Urinary bladder (tissue), 4 donors: ENCODE results near the gene MBD3L3. TPM values are rescaled to one million over a fixed set of nuclear protein-coding genes. Genes with fewer than 3 reads are reported as not detected.
"Not testable (repeated sequence)": the region's sequence is repeated elsewhere in the genome, so short reads cannot be mapped to it uniquely, and the experiment has no call there.

ENCODE experiments used
- DNase-seq: peaks from one replicate; pipeline ENCODE4 v3.0.0-alpha.2; 2015; ENCODE audit errors: extremely low spot score
- H3K27ac ChIP-seq: one replicate; pipeline ENCODE4 v1.5.1; 2013; ENCODE audit warnings: low read depth, mild to moderate bottlenecking, moderate library complexity
- H3K36me3 ChIP-seq: one replicate; pipeline ENCODE4 v1.6.1; 2013; ENCODE audit warnings: mild to moderate bottlenecking, moderate library complexity; ENCODE audit not compliant: insufficient read depth
- H3K4me1 ChIP-seq: one replicate; pipeline ENCODE4 v1.6.1; 2013; ENCODE audit warnings: mild to moderate bottlenecking, moderate library complexity; ENCODE audit not compliant: insufficient read depth
- H3K4me3 ChIP-seq: one replicate; pipeline ENCODE4 v1.5.1; 2013; ENCODE audit warnings: low read depth, low read length
- WGBS: extraction: QIAGEN DNeasy Blood & Tissue Kit; methylation state at CpG from one replicate; pipeline ENCODE4 v1.1.7; 2013; 5-methylcytosine and 5-hydroxymethylcytosine counted together
- polyA plus RNA-seq: library from polyadenylated mRNA; stranded (reverse); fragments of 200-250 nt; gene quantifications from one replicate; pipeline ENCODE4 v1.2.3, GENCODE V29; 2013
- total RNA-seq: library from RNA; depleted of rRNA; stranded (reverse); fragments of >200 nt; gene quantifications from one replicate; pipeline ENCODE4 v1.2.3, GENCODE V29; 2014
- donor health status: healthy with polysubstance abuse.
- donor health status: healthy.

The MBD3L3 gene
- total RNA-seq (not detected), polyA plus RNA-seq (not detected)

DNA sequence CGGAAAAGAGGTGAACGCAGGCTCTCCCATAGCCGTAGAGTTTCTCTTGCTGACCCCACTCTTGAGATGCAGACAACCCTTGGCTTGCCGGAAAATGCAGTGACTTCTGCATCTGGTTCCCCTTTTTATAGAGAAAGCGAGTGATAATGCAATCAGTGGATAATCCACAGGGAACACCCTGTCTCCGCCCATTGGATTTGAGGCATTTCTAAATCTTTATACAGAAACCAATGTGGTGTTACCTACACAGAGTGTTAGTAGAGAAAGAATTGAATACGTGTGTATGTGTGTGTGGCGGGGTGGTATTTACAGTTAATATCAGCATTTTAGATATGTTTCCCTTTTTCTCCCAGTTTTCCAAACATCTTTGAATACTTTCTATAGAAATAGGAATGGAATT is at the start of gene MBD3L3:
MBD3L3 (minus strand) TSS at position 101 of the 400 bp plus-strand sequence; CDS start at position 30, 71 bp downstream.
- not testable (repeated sequence) for H3K27ac ChIP-seq, H3K4me1 ChIP-seq, H3K36me3 ChIP-seq, H3K4me3 ChIP-seq, DNase-seq
- no CpG with 5 or more reads among the region's 8 CpGs for WGBS

GRCh38 chr19:7106711-7107657 is 48.5 kb upstream of the MBD3L3 start:
- WGBS, result 85% methylated on average over 10 of the region's 10 CpGs
- H3K4me3 ChIP-seq, result no peak overlapping the region
- no peak for DNase-seq
- no peaks in the 10 kb centered on the region for H3K36me3 ChIP-seq
- H3K27ac ChIP-seq, result no peak overlapping the region
- H3K4me1 ChIP-seq, result no peaks in the 10 kb centered on the region

GRCh38 chr19:7104747-7105447 is 46.4 kb upstream of the MBD3L3 start:
- Histone ChIP-seq H3K27ac (no peak overlapping the region), H3K4me1 (no peaks in the 10 kb centered on the region), H3K36me3 (no peaks in the 10 kb centered on the region), H3K4me3 (no peak overlapping the region)
- DNase-seq, result no peak

GRCh38 chr19:7101498-7102253 is 43.2 kb upstream of the MBD3L3 start:
- Histone ChIP-seq H3K36me3 (no peaks in the 10 kb centered on the region), H3K27ac (no peak overlapping the region), H3K4me1 (no peaks in the 10 kb centered on the region), H3K4me3 (no peak overlapping the region)
- no peak for DNase-seq
- 66% methylated on average over 19 of the region's 19 CpGs for WGBS

DNA sequence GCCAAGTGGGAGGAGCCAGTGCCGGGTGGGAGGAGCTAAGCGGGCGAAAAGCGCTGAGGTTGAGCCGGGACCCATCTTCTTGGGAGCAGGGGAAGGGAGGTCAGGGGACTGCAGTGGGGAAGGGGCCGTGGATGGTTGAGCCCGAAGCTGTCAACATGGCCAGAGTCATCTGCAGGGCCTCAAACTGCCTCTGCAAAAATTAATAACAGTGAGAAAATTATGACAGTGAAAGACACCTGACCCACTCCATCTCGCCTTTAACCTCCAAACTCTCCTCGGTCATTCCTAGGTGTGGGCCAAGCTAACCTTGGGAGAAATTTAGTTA is 41.1 kb upstream of the MBD3L3 start:
- Histone ChIP-seq H3K4me1 (no peaks in the 10 kb centered on the region), H3K36me3 (no peaks in the 10 kb centered on the region), H3K27ac (peak overlapping the region; percentile 86), H3K4me3 (peak overlapping the region; percentile 45)
- DNase-seq, result no peak
- WGBS, result 10% methylated on average over 9 of the region's 9 CpGs

DNA sequence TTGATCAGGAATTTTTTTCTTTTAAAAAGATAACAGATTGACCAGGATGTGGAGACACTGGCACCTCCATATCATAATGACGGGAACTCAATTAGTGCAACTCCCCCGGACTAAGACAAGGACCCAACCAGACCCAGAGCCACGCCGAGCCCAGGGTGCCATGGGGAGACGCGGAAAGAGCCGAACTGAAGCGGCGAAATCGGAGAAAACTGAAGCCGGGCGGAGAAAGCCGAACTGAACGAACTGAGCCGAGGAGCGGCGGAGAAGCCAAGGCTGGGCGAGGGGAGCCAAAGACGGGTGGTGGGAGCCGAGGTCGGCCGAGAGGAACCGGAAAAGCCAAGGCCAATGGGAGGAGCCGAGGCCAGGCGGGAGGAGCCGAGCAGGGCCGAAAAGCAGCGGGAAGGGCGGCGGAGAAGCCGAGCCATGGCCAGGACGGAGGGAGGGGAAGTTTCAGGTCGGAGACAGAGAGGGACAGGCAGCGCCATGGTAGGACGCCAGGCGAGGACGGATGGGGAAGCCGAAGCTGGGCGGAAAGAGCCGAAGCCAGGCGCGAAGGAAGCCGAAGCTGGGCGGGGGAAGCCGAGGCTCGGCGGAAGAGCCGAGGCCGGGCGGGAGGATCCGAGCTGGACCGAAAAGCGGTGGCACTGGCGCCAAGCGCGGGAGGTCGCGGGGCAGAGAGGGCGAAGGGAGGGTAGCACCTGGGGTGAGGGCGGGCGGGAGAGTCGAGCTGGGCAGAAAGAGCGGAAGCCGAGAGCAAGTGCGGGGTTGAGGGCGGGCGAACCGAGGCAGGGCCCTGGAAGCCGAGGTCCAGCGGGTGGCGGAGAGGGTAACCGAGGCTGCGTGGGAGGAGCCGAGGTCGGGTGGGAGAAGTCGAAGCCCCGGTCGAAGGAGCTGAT is 40.5 kb upstream of the MBD3L3 start:
- DNase-seq, result peak; percentile 91
- H3K27ac ChIP-seq, result peak overlapping the region; percentile 95
- WGBS, result under 1% methylated on average over 78 of the region's 78 CpGs
- no peaks in the 10 kb centered on the region for H3K36me3 ChIP-seq
- H3K4me1 ChIP-seq, result no peaks in the 10 kb centered on the region
- H3K4me3 ChIP-seq, result peak overlapping the region; percentile 45

GRCh38 chr19:7098096-7098495 is 39.6 kb upstream of the MBD3L3 start:
- DNase-seq, result no peak
- no peak overlapping the region for H3K4me3 ChIP-seq
- no peaks in the 10 kb centered on the region for H3K36me3 ChIP-seq
- 98% methylated on average over 3 of the region's 3 CpGs for WGBS
- H3K4me1 ChIP-seq, result no peaks in the 10 kb centered on the region
- H3K27ac ChIP-seq, result no peak overlapping the region

DNA sequence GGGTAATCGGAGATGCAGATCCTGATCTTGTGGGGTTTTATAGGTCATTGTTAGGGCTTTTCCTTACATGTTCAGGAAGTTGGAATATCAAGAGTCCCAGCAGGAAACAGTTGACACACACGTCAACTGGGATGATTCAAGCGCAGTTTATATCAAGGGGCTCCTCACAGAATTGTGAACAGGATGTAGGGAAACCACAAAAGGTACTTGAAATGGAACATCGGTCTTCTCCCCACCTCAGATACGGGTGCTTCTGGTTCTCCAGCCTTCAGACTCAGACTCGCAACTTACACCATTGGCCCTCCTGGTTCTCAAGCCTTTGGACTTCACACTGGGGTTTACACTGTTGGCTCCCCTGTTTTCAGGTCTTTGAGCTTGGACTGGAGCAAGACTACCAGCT is 30.5 kb upstream of the MBD3L3 start:
- H3K36me3 ChIP-seq, result peaks cover under 1% of the 10 kb centered on the region
- no peaks in the 10 kb centered on the region for H3K4me1 ChIP-seq
- no peak for DNase-seq
- no peak overlapping the region for H3K27ac ChIP-seq
- H3K4me3 ChIP-seq, result no peak overlapping the region
- 93% methylated on average over 6 of the region's 6 CpGs for WGBS

DNA sequence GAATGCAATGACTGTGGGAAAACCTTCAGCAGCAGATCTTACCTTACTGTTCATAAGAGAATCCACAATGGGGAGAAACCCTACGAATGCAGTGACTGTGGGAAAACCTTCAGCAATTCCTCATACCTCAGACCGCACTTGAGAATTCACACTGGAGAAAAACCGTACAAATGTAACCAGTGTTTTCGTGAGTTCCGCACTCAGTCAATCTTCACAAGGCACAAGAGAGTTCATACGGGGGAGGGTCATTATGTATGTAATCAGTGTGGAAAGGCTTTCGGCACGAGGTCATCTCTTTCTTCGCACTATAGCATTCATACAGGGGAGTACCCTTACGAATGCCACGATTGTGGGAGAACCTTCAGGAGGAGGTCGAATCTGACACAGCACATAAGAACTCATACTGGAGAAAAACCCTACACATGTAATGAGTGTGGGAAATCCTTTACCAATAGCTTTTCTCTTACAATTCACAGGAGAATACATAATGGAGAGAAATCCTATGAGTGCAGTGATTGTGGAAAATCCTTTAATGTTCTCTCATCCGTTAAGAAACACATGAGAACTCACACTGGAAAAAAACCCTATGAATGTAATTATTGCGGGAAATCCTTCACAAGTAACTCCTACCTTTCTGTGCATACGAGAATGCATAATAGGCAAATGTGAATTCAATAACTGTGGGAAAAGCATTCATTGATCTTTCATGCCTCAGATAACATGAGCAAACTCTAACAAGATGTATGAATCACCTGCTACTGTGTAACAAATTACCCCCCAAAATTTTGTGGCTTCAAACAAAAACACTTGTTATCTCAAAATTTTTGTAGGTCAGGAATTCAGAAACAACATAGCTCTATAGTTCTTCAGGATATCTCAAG is 24.8 kb upstream of the MBD3L3 start:
- WGBS, result 98% methylated on average over 15 of the region's 15 CpGs
- Histone ChIP-seq H3K36me3 (peaks cover 39% of the 10 kb centered on the region), H3K27ac (no peak overlapping the region), H3K4me1 (no peaks in the 10 kb centered on the region), H3K4me3 (no peak overlapping the region)
- no peak for DNase-seq

DNA sequence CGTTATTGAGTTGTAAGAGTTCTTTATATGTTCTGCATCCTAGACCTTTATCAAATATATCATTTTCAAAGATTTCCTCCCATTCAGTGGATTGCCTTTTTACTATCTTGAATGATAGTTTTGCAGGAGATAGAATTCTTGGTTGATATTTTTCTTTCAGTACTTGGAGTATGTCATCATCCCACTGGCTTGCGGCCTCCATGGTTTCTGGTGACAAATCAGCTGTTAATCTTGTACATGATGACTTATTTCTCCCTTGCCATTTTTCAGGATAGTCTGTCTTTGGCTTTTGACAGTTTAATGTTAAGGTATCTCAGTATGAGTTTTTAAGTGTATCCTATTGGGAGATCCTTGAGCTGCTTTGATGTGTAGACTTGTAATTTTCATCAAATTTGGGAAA is 19.5 kb upstream of the MBD3L3 start:
- Histone ChIP-seq H3K4me1 (no peaks in the 10 kb centered on the region), H3K36me3 (peaks cover 55% of the 10 kb centered on the region), H3K4me3 (no peak overlapping the region), H3K27ac (no peak overlapping the region)
- no peak for DNase-seq
- 97% methylated on average over 2 of the region's 2 CpGs for whole genome bisulfite sequencing

- peaks cover 52% of the 10 kb centered on the region for H3K36me3 ChIP-seq
- 97% methylated on average over 6 of the region's 6 CpGs for WGBS
- H3K4me3 ChIP-seq, result no peak overlapping the region
- no peaks in the 10 kb centered on the region for H3K4me1 ChIP-seq
- H3K27ac ChIP-seq, result no peak overlapping the region
- DNase-seq, result no peak
These were observed 17.7 kb upstream of the MBD3L3 start for GRCh38 chr19:7076151-7076550.

DNA sequence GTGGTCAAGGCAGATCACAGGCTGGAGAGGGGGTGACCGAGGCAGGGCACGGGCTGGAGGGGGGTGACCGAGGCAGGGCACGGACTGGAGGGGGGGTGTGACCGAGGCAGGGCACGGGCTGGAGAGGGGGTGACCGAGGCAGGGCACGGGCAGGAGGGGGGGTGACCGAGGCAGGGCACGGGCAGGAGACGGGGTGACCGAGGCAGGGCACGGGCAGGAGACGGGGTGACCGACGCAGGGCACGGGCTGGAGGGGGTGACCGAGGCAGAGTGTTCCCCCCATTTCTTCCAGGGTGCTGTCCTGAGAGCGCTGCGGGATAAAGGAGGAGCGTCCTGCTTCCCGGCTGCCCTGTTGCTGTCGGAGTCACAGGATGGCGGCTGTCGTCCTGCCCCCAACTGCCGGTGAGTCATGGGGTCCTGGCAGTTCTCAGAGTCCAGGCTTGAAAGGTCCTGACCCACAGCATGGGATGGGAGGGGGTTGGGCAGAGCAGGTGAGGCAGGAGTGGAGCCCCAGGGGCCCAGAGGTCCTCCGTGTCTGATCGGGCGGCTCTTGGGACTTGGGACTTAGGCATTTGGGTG is 16.3 kb upstream of the MBD3L3 start:
- DNase-seq, result no peak
- Histone ChIP-seq H3K27ac (no peak overlapping the region), H3K4me1 (no peaks in the 10 kb centered on the region), H3K36me3 (peaks cover 43% of the 10 kb centered on the region), H3K4me3 (no peak overlapping the region)
- WGBS, result 98% methylated on average over 29 of the region's 29 CpGs
